ENCODE data around the gene OBSCN. TPM values are rescaled to one million over a fixed set of nuclear protein-coding genes. Genes with fewer than 3 reads are reported as not detected.

Gene OBSCN
- total RNA-seq, 1 experiment from 2014 or later: 33.3 TPM

GRCh38 chr1:228343191-228343661, 135.4 kb downstream of the OBSCN start:
- H4K5ac ChIP-seq (ENCODE audit: insufficient read length, low read depth, low read length): no peak overlapping the region
- no peaks in the 10 kb centered on the region for H3K4me1 ChIP-seq (ENCODE audit: insufficient read depth, low read length)
- TF ChIP-seq CTCF (conservative IDR thresholded peaks at IDR 0.05): no peak
- no peak overlapping the region for H3K27ac ChIP-seq (ENCODE audit: insufficient read length, low read depth, low read length)
- H2AK5ac ChIP-seq (ENCODE audit: insufficient read length, low read length): no peak overlapping the region
- no peaks in the 10 kb centered on the region for H3K23me2 ChIP-seq (ENCODE audit: insufficient read length, low read depth, low read length, poor library complexity, severe bottlenecking)
- H3K18ac ChIP-seq (ENCODE audit: insufficient read length, low read depth, low read length): no peak overlapping the region
- Mint-ChIP-seq H3K9me3 (peaks cover 0 to 4% of the 10 kb centered on the region in 2 experiments; a peak in 1 of 5 replicates), H3K4me3 (no peak overlapping the region; a peak in 1 of 5 replicates), H3K36me3 (ENCODE audit: insufficient read depth in 1 of 3, low read depth in 3 of 3) (peaks cover 20 to 26% (median 22%) of the 10 kb centered on the region in 3 experiments; a peak in 6 of 7 replicates), H3K27me3 (ENCODE audit: low read depth) (peaks cover 4% of the 10 kb centered on the region), H3K27ac (no peak overlapping the region), H3K4me1 (no peaks in the 10 kb centered on the region; a peak in 1 of 4 replicates)
- no peak overlapping the region for H3K56ac ChIP-seq (ENCODE audit: insufficient read length, low read depth, low read length)
- H3K14ac ChIP-seq (ENCODE audit: insufficient read depth, low read length): no peak overlapping the region
- no peak overlapping the region for H2BK120ac ChIP-seq (ENCODE audit: low read depth, low read length, poor library complexity, severe bottlenecking)
- DNase-seq: peak; percentile 21
- H3K9me3 ChIP-seq (ENCODE audit: control insufficient read depth, low read depth, low read length): peaks cover 6% of the 10 kb centered on the region
- no peak overlapping the region for H2AFZ ChIP-seq (ENCODE audit: low read length)
- H2BK20ac ChIP-seq (ENCODE audit: low read depth, low read length, poor library complexity, severe bottlenecking): no peak overlapping the region
- no peaks in the 10 kb centered on the region for H4K20me1 ChIP-seq (ENCODE audit: control insufficient read depth, insufficient read depth, insufficient read length)
- H3K27me3 ChIP-seq (ENCODE audit: insufficient read depth, low read length): no peaks in the 10 kb centered on the region
- no peaks in the 10 kb centered on the region for H3K79me2 ChIP-seq (ENCODE audit: insufficient read depth, low read length)
- H3T11ph ChIP-seq (ENCODE audit: low read length): no peak overlapping the region
- no peak overlapping the region for H3K4ac ChIP-seq (ENCODE audit: low read depth, low read length)
- H4K8ac ChIP-seq (replicated peaks; ENCODE audit: insufficient read length, low read depth, low read length): no peak overlapping the region
- H2BK12ac ChIP-seq (ENCODE audit: insufficient read length, low read depth, low read length): no peak overlapping the region
- H4K91ac ChIP-seq (ENCODE audit: insufficient read length, low read depth, low read length): no peak overlapping the region
- no CpG with 5 or more reads among the region's 19 CpGs for WGBS (ENCODE audit: extremely low coverage, insufficient read length, low lambda C conversion rate)
- H3K23ac ChIP-seq (ENCODE audit: insufficient read length, low read depth, low read length): no peak overlapping the region
- no peaks in the 10 kb centered on the region for H3K79me1 ChIP-seq (ENCODE audit: insufficient read depth, low read depth, low read length, poor library complexity, severe bottlenecking)
- no peak overlapping the region for H2BK5ac ChIP-seq (ENCODE audit: insufficient read length, low read length)
- no peak overlapping the region for H2BK15ac ChIP-seq (ENCODE audit: low read depth, low read length)
- no peak overlapping the region for H3K4me2 ChIP-seq (ENCODE audit: insufficient read depth, insufficient read length, low read length)
- no peak overlapping the region for H3K9ac ChIP-seq (ENCODE audit: extremely low read depth, insufficient read length, low read length)

All from H9 (cell line).